HepG2 (cell line): ENCODE results near the gene PCYT2. TPM values are rescaled to one million over a fixed set of nuclear protein-coding genes. Genes with fewer than 3 reads are reported as not detected.

Experiments
- CEBPZ ChIP-seq: IDR thresholded peaks from 2 replicates; pipeline ENCODE4 v1.6.1; 2012; ENCODE audit warnings: low read length, improper control_type of control experiment
- ERF ChIP-seq: IDR thresholded peaks from 2 replicates; pipeline ENCODE4 v1.6.1; 2018; ENCODE audit warnings: missing biosample characterization, missing genetic modification reagents
- HNRNPL ChIP-seq: fragments of 200-400 bp; formaldehyde crosslinking; IDR thresholded peaks from 2 replicates; pipeline ENCODE4 v1.6.1; 2017; ENCODE audit warnings: mild to moderate bottlenecking, low read depth, low read length
- KIAA2018 ChIP-seq: sonication (generic); formaldehyde crosslinking; IDR thresholded peaks from 2 replicates; pipeline ENCODE4 v1.5.0; 2020; ENCODE audit warnings: mild to moderate bottlenecking, missing genetic modification reagents, borderline replicate concordance
- PCBP2 ChIP-seq: fragments of 200-400 bp; formaldehyde crosslinking; optimal IDR thresholded peaks from 2 replicates; pipeline ENCODE3; 2018; ENCODE audit warnings: low read length, low read depth; ENCODE audit not compliant: poor library complexity, severe bottlenecking
- RBM22 ChIP-seq: fragments of 200-400 bp; formaldehyde crosslinking; optimal IDR thresholded peaks from 2 replicates; pipeline ENCODE3; 2017; ENCODE audit warnings: mild to moderate bottlenecking, low read length, moderate library complexity
- SRSF1 ChIP-seq: fragments of 200-400 bp; formaldehyde crosslinking; optimal IDR thresholded peaks from 2 replicates; pipeline ENCODE3; 2017; ENCODE audit warnings: mild to moderate bottlenecking, low read depth, low read length, moderate library complexity
- YY1 ChIP-seq: IDR thresholded peaks from 2 replicates; pipeline ENCODE4 v1.6.1; 2011; ENCODE audit warnings: low read length, low read depth, moderate library complexity, mild to moderate bottlenecking; ENCODE audit not compliant: insufficient read depth, insufficient replicate concordance
- ZFY ChIP-seq: sonication (generic); formaldehyde crosslinking; IDR thresholded peaks from 2 replicates; pipeline ENCODE4 v1.4.0; 2020; ENCODE audit warnings: missing genetic modification reagents
- ZMAT5 ChIP-seq: sonication (generic); formaldehyde crosslinking; IDR thresholded peaks from 2 replicates; pipeline ENCODE4 v1.5.0; 2020; ENCODE audit warnings: mild to moderate bottlenecking, low read depth, missing genetic modification reagents, borderline replicate concordance
- ZNF329 ChIP-seq: sonication (generic); formaldehyde crosslinking; IDR thresholded peaks from 2 replicates; pipeline ENCODE4 v1.9.0; 2021; ENCODE audit warnings: low read depth, mild to moderate bottlenecking, missing genetic modification reagents
- ZNF44 ChIP-seq: sonication (generic); formaldehyde crosslinking; IDR thresholded peaks from 2 replicates; pipeline ENCODE4 v1.5.1; 2020; ENCODE audit warnings: mild to moderate bottlenecking, missing genetic modification reagents
- ZNF446 ChIP-seq: sonication (generic); formaldehyde crosslinking; IDR thresholded peaks from 2 replicates; pipeline ENCODE4 v1.5.0; 2020; ENCODE audit warnings: mild to moderate bottlenecking, missing genetic modification reagents
- ZNF567 ChIP-seq: sonication (generic); formaldehyde crosslinking; IDR thresholded peaks from 2 replicates; pipeline ENCODE4 v1.8.1; 2023; ENCODE audit warnings: mild to moderate bottlenecking, missing genetic modification reagents, borderline replicate concordance
- ZSCAN22 ChIP-seq: sonication (generic); formaldehyde crosslinking; IDR thresholded peaks from 2 replicates; pipeline ENCODE4 v1.4.0; 2020; ENCODE audit warnings: mild to moderate bottlenecking, missing genetic modification reagents
- polyA plus RNA-seq, 8 experiments: library from polyadenylated mRNA; depleted of rRNA in 3 of 8; stranded (reverse) in 7 of 8; unstranded in 1 of 8; fragments of >200 nt; fragmentation: Illumina TruSeq in 4 of 8; extraction: Trizol in 4 of 8; gene quantifications; 2 replicates each; pipeline versions ENCODE4 v1.2.1 to v1.2.3, GENCODE V29; 2011 to 2016; ENCODE audit warnings: low read depth in 4 of 8, missing spikeins in 1 of 8, mixed read lengths in 1 of 8; ENCODE audit not compliant: insufficient read depth in 1 of 8
- total RNA-seq, 5 experiments: library from RNA; depleted of rRNA; stranded (reverse); fragments of >200 nt; fragmentation: Illumina TruSeq; extraction: Trizol; gene quantifications; 2 replicates each; pipeline ENCODE4 v1.2.3, GENCODE V29; 2016; ENCODE audit warnings: low read depth in 1 of 5

The PCYT2 gene
- total and polyA plus RNA-seq, 2 of the 13 experiments (the other 11 are each of a cell fraction or from before 2014, with no cell fraction given) = 147 to 297 TPM

GRCh38 chr17:81859906-81860755 is 51.1 kb downstream of the PCYT2 start, which contains the start of gene P4HB (continued):
- TF ChIP-seq KIAA2018 (CRISPR knock-in tag) (no peak), ZSCAN22 (CRISPR knock-in tag) (no peak), ZNF446 (CRISPR knock-in tag) (peak; percentile 78; the same call in 1 of the 2 replicates), ZNF567 (CRISPR knock-in tag) (peak; percentile 46; the same call in 1 of the 2 replicates), ZNF329 (CRISPR knock-in tag) (peak; percentile 37; the same call in 1 of the 2 replicates), YY1 (peak; percentile 28), HNRNPL (no peak), SRSF1 (no peak), PCBP2 (no peak), ZMAT5 (CRISPR knock-in tag) (no peak), ERF (CRISPR knock-in tag) (peak; percentile 10; the same call in 1 of the 2 replicates), RBM22 (no peak), ZFY (CRISPR knock-in tag) (peak; percentile 83), ZNF44 (CRISPR knock-in tag) (no peak; the same call in 1 of the 2 replicates), CEBPZ (no peak)
